HCT116 (cell line): ENCODE data around the gene ZNF341.

ENCODE experiments used
- EGR1 ChIP-seq: IDR thresholded peaks from 2 replicates; pipeline ENCODE4 v1.6.1; 2012; ENCODE audit warnings: low read depth
- EZH2phosphoT487 ChIP-seq: fragments of 200-600 bp; IDR thresholded peaks from 2 replicates; pipeline ENCODE4 v1.6.1; 2018; ENCODE audit warnings: antibody characterized with exemption, borderline replicate concordance
- RAD21 ChIP-seq: IDR thresholded peaks from 2 replicates; pipeline ENCODE4 v1.6.1; 2012; ENCODE audit warnings: low read depth, mild to moderate bottlenecking
- TF ChIP-seq, protein P1 (sequence below), 3 experiments: fragments of 200-600 bp in 1 of 3; sonication (generic) in 1 of 3; IDR thresholded peaks in 2 of 3; conservative IDR thresholded peaks in 1 of 3; 2 replicates each; pipeline ENCODE4 v1.5.1; 2012 to 2017; ENCODE audit warnings: low read depth in 2 of 3, low read length in 2 of 3, antibody characterized with exemption in 1 of 3, borderline replicate concordance in 1 of 3, control low read depth in 1 of 3, mild to moderate bottlenecking in 1 of 3, mixed read lengths in 1 of 3, mixed run types in 1 of 3, moderate library complexity in 1 of 3; ENCODE audit not compliant: insufficient read depth in 1 of 3
- TF ChIP-seq, protein P2 (sequence below): IDR thresholded peaks from 2 replicates; pipeline ENCODE4 v1.6.1; 2012; ENCODE audit warnings: low read depth

DNA sequence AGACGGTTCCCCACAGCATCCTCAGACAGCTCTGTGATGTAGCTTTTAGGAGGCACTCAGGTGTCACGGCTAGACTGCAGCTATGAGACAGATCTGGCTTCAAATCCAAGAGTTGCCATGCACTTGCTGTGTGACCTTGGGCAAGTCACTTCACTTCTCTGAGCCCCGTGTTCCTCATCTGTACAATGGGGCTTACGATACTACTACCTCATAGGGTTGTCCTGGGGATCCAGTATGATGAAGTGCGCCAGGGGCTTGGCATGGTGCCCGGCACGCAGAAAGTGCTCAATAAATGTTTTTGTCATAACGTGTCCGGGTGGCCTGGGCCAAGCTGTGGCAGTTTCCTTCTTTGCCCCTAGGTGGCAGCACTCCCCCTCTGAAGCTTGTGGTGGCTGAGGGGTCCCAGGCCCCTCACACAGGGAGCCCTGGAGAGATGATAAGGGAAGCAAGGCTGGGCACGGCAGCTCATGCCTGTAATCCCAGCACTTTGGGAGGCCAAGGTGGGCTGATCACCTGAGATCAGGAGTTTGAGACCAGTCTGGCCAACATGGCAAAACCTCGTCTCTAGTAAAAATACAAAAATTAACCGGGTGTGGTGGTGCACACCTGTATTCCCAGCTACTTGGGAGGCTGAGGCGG is 60.3 kb downstream of the ZNF341 start:
- TF ChIP-seq, protein P1, sequence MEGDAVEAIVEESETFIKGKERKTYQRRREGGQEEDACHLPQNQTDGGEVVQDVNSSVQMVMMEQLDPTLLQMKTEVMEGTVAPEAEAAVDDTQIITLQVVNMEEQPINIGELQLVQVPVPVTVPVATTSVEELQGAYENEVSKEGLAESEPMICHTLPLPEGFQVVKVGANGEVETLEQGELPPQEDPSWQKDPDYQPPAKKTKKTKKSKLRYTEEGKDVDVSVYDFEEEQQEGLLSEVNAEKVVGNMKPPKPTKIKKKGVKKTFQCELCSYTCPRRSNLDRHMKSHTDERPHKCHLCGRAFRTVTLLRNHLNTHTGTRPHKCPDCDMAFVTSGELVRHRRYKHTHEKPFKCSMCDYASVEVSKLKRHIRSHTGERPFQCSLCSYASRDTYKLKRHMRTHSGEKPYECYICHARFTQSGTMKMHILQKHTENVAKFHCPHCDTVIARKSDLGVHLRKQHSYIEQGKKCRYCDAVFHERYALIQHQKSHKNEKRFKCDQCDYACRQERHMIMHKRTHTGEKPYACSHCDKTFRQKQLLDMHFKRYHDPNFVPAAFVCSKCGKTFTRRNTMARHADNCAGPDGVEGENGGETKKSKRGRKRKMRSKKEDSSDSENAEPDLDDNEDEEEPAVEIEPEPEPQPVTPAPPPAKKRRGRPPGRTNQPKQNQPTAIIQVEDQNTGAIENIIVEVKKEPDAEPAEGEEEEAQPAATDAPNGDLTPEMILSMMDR (IDR thresholded peaks at IDR 0.05 in 2 of 3, conservative IDR thresholded peaks at IDR 0.05 in 1 of 3; ENCODE audit: borderline replicate concordance in 1 of 3, insufficient read depth in 1 of 3, low read depth in 2 of 3, low read length in 2 of 3): peak; percentile 55 to 95 (median 87); a peak in 5 of 6 replicates
- TF ChIP-seq RAD21 (peak; percentile 83), EZH2phosphoT487 (no peak), EGR1 (no peak)
- TF ChIP-seq, protein P2, sequence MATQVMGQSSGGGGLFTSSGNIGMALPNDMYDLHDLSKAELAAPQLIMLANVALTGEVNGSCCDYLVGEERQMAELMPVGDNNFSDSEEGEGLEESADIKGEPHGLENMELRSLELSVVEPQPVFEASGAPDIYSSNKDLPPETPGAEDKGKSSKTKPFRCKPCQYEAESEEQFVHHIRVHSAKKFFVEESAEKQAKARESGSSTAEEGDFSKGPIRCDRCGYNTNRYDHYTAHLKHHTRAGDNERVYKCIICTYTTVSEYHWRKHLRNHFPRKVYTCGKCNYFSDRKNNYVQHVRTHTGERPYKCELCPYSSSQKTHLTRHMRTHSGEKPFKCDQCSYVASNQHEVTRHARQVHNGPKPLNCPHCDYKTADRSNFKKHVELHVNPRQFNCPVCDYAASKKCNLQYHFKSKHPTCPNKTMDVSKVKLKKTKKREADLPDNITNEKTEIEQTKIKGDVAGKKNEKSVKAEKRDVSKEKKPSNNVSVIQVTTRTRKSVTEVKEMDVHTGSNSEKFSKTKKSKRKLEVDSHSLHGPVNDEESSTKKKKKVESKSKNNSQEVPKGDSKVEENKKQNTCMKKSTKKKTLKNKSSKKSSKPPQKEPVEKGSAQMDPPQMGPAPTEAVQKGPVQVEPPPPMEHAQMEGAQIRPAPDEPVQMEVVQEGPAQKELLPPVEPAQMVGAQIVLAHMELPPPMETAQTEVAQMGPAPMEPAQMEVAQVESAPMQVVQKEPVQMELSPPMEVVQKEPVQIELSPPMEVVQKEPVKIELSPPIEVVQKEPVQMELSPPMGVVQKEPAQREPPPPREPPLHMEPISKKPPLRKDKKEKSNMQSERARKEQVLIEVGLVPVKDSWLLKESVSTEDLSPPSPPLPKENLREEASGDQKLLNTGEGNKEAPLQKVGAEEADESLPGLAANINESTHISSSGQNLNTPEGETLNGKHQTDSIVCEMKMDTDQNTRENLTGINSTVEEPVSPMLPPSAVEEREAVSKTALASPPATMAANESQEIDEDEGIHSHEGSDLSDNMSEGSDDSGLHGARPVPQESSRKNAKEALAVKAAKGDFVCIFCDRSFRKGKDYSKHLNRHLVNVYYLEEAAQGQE: no peak
